ENCODE results near the gene SUMO2. TPM values are rescaled to one million over a fixed set of nuclear protein-coding genes. Genes with fewer than 3 reads are reported as not detected.
"Not testable (repeated sequence)": the region's sequence is repeated elsewhere in the genome, so short reads cannot be mapped to it uniquely, and the experiment has no call there.

SUMO2 gene
- total and polyA plus RNA-seq, 7 experiments from 2014 or later: 173 to 494 (median 247) TPM

- no peaks in the 10 kb centered on the region for H3K27me3 ChIP-seq (ENCODE audit: control insufficient read depth in 2 of 2, insufficient read depth in 2 of 2, low read length in 2 of 2)
- Mint-ChIP-seq H3K4me3 (no peak overlapping the region), H3K9me3 (no peaks in the 10 kb centered on the region), H3K4me1 (peaks cover 6 to 30% (median 11%) of the 10 kb centered on the region in 7 donors), H3K27ac (peak overlapping the region in 6 of 9 donors; percentile 14 to 51 (median 32)), H3K27me3 (no peaks in the 10 kb centered on the region), H3K36me3 (peaks cover 0 to 12% (median 0%) of the 10 kb centered on the region in 5 donors)
- ChIA-PET POLR2A (interaction anchor here (1.2 kb wide), 1 partner anchor 126 kb away, joined by 3 read pairs; no protein-coding TSS in a partner anchor), CTCF (interaction anchor here (1.2 kb wide), 1 partner anchor 36 kb away, joined by 4 read pairs; no protein-coding TSS in a partner anchor)
- no peak overlapping the region for H3K4me3 ChIP-seq (ENCODE audit: low read length)
- no peak for DNase-seq
- intact Hi-C loops (cut with micrococcal nuclease): no loop called here
- H3K9me3 ChIP-seq (ENCODE audit: control insufficient read depth in 2 of 3, low read length in 3 of 3): no peaks in the 10 kb centered on the region
- no peak for ATAC-seq
- H3K27ac ChIP-seq (ENCODE audit: low read depth, low read length): no peak overlapping the region
- peaks cover 0 to 3% (median 0%) of the 10 kb centered on the region in 3 experiments for H3K36me3 ChIP-seq (ENCODE audit: control insufficient read depth in 2 of 3, insufficient read depth in 3 of 3, low read length in 3 of 3)
- H3K4me1 ChIP-seq (ENCODE audit: control insufficient read depth in 2 of 2, insufficient read depth in 2 of 2, low read length in 2 of 2): peaks cover 4 to 6% of the 10 kb centered on the region in 2 donors
These were observed 46.8 kb downstream of the SUMO2 start for GRCh38 chr17:75135946-75136345.

DNA sequence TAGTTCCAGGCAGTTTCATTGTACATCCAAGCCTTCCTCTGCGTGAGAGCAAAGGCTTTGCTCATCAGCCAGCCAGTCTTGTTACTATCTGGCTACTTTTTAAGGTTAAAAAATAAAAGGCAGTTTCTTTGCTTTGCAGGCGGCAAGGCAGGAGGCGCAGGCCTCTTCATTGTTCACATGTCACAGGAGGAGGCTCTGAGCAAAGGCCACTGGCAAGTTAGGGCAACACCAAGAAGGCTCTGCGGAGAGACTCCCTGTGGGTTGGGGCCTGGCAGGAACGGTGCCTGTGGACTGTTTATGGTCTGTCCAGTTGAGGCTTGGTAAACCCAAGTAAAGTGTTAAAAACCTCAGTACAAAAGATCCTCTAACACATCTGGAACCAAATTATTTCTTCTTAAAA, 47.3 kb downstream of the SUMO2 start:
- no peak overlapping the region for H3K4me3 ChIP-seq (ENCODE audit: low read length)
- Mint-ChIP-seq H3K4me1 (peaks cover 5 to 29% (median 11%) of the 10 kb centered on the region in 7 donors), H3K4me3 (no peak overlapping the region), H3K27me3 (no peaks in the 10 kb centered on the region), H3K27ac (peak overlapping the region in 5 of 9 donors; percentile 14 to 51 (median 33)), H3K36me3 (peaks cover 0 to 9% (median 0%) of the 10 kb centered on the region in 5 donors), H3K9me3 (no peaks in the 10 kb centered on the region)
- no peaks in the 10 kb centered on the region for H3K9me3 ChIP-seq (ENCODE audit: control insufficient read depth in 2 of 3, low read length in 3 of 3)
- H3K27ac ChIP-seq (ENCODE audit: low read depth, low read length): no peak overlapping the region
- H3K36me3 ChIP-seq (ENCODE audit: control insufficient read depth in 2 of 3, insufficient read depth in 3 of 3, low read length in 3 of 3): peaks cover 0 to 3% (median 0%) of the 10 kb centered on the region in 3 experiments
- ChIA-PET CTCF (interaction anchor here (0.6 kb wide), 1 partner anchor 93 kb away, joined by 3 read pairs; no protein-coding TSS in a partner anchor), POLR2A (no interaction called here)
- no peaks in the 10 kb centered on the region for H3K27me3 ChIP-seq (ENCODE audit: control insufficient read depth in 2 of 2, insufficient read depth in 2 of 2, low read length in 2 of 2)
- peaks cover 3 to 5% of the 10 kb centered on the region in 2 donors for H3K4me1 ChIP-seq (ENCODE audit: control insufficient read depth in 2 of 2, insufficient read depth in 2 of 2, low read length in 2 of 2)
- intact Hi-C loops (cut with micrococcal nuclease): no loop called here
- no peak for ATAC-seq
- no peak for DNase-seq

- not testable (repeated sequence) for H3K4me3 Mint-ChIP-seq
These were observed 49.0 kb downstream of the SUMO2 start for GRCh38 chr17:75133607-75134347.

DNA sequence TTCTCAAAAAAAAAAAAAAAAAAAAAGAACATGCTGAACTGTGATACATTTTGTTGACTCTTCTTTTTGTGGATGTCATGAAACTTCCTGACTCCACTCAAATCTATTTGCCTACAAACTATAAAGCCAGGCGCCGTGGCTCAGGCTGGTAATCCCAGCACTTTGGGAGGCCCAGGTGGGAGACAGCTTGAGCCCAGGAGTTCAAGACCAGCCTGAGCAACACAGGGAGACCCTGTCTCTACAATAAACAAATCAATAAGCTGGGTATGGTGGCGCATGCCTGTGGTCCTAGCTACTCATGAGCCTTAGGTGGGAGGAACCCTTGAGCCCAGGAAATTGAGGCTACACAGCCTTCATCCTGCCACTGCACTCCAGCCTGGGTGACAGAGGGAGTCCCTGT, 49.8 kb downstream of the SUMO2 start:
- no peak for DNase-seq
- Mint-ChIP-seq H3K36me3 (peaks cover 0 to 7% (median 0%) of the 10 kb centered on the region in 5 donors), H3K27me3 (no peaks in the 10 kb centered on the region), H3K4me1 (peaks cover 6 to 26% (median 10%) of the 10 kb centered on the region in 7 donors), H3K27ac (peak overlapping the region in 3 of 9 donors; percentile 60 to 75 (median 72)), H3K9me3 (no peaks in the 10 kb centered on the region), H3K4me3 (peak overlapping the region in 3 of 10 donors; percentile 77 to 88 (median 81))
- peaks cover 0 to 14% (median 0%) of the 10 kb centered on the region in 3 experiments for H3K36me3 ChIP-seq (ENCODE audit: control insufficient read depth in 2 of 3, insufficient read depth in 3 of 3, low read length in 3 of 3)
- H3K9me3 ChIP-seq (ENCODE audit: control insufficient read depth in 2 of 3, low read length in 3 of 3): no peaks in the 10 kb centered on the region
- intact Hi-C loops (cut with micrococcal nuclease): loop anchor here (5.0 kb wide), 2 partner anchors 39 to 49 kb away; partner anchors contain the start of gene SUMO2 (in 1 of the 2)
- ChIA-PET POLR2A (interaction anchor here (1.0 kb wide), 1 partner anchor 18 kb away, joined by 6 read pairs; no protein-coding TSS in a partner anchor), CTCF (interaction anchor here (0.5 to 3.7 kb wide), 4 partner anchors 19 to 706 kb away, joined by 4 to 41 read pairs (median 5); no protein-coding TSS in a partner anchor)
- peaks cover 5 to 7% of the 10 kb centered on the region in 2 donors for H3K4me1 ChIP-seq (ENCODE audit: control insufficient read depth in 2 of 2, insufficient read depth in 2 of 2, low read length in 2 of 2)
- no peak overlapping the region for H3K27ac ChIP-seq (ENCODE audit: low read depth, low read length)
- no peaks in the 10 kb centered on the region for H3K27me3 ChIP-seq (ENCODE audit: control insufficient read depth in 2 of 2, insufficient read depth in 2 of 2, low read length in 2 of 2)
- ATAC-seq: no peak
- H3K4me3 ChIP-seq (ENCODE audit: low read length): no peak overlapping the region

More at GRCh38 chr17:75133607-75134347, 49.0 kb downstream of the SUMO2 start:
- POLR2A ChIA-PET: interaction anchor here (0.7 kb wide), 1 partner anchor 37 kb away, joined by 3 read pairs; no protein-coding TSS in a partner anchor
- not testable (repeated sequence) for H3K4me3 ChIP-seq (ENCODE audit: low read length); H3K9me3 Mint-ChIP-seq; H3K9me3 ChIP-seq (ENCODE audit: control insufficient read depth in 2 of 3, low read length in 3 of 3); H3K27me3 Mint-ChIP-seq; DNase-seq; H3K27ac ChIP-seq (ENCODE audit: low read depth, low read length); ATAC-seq; H3K27me3 ChIP-seq (ENCODE audit: control insufficient read depth in 2 of 2, insufficient read depth in 2 of 2, low read length in 2 of 2); H3K4me1 ChIP-seq (ENCODE audit: control insufficient read depth in 2 of 2, insufficient read depth in 2 of 2, low read length in 2 of 2); H3K36me3 Mint-ChIP-seq
- H3K36me3 ChIP-seq (ENCODE audit: control insufficient read depth in 2 of 3, insufficient read depth in 3 of 3, low read length in 3 of 3): peaks cover 0 to 14% (median 0%) of the 10 kb centered on the region in 3 experiments
- Mint-ChIP-seq H3K27ac (peak overlapping the region in 6 of 9 donors; percentile 39 to 74 (median 52)), H3K4me1 (peaks cover 6 to 26% (median 10%) of the 10 kb centered on the region in 7 donors)
- CTCF ChIA-PET: interaction anchor here (0.5 kb wide), 1 partner anchor 705 kb away, joined by 4 read pairs; no protein-coding TSS in a partner anchor
- intact Hi-C loops (cut with micrococcal nuclease): loop anchor here (5.0 kb wide), 2 partner anchors 39 to 49 kb away; partner anchors contain the start of gene SUMO2 (in 1 of the 2)

GRCh38 chr17:75132018-75133000, 50.5 kb downstream of the SUMO2 start:
- CTCF ChIA-PET: interaction anchor here (0.6 to 3.7 kb wide), 9 partner anchors 15 to 171 kb away, joined by 3 to 41 read pairs (median 5); no protein-coding TSS in a partner anchor
- intact Hi-C loops (cut with micrococcal nuclease): loop anchor here (5.0 kb wide), 2 partner anchors 40 to 50 kb away; partner anchors contain the start of gene SUMO2 (in 1 of the 2)

More at GRCh38 chr17:75132018-75133000, 50.5 kb downstream of the SUMO2 start:
- H3K27ac ChIP-seq (ENCODE audit: low read depth, low read length): peak overlapping the region; percentile 84
- H3K36me3 Mint-ChIP-seq; H3K9me3 Mint-ChIP-seq; H3K4me1 ChIP-seq (ENCODE audit: control insufficient read depth in 2 of 2, insufficient read depth in 2 of 2, low read length in 2 of 2); H3K27me3 ChIP-seq (ENCODE audit: control insufficient read depth in 2 of 2, insufficient read depth in 2 of 2, low read length in 2 of 2); ATAC-seq; H3K9me3 ChIP-seq (ENCODE audit: control insufficient read depth in 2 of 3, low read length in 3 of 3); DNase-seq; H3K27me3 Mint-ChIP-seq: not testable (repeated sequence)
- H3K27ac Mint-ChIP-seq: peak overlapping the region; percentile 71 to 93 (median 78)
- POLR2A ChIA-PET: interaction anchor here (0.7 to 2.4 kb wide), 8 partner anchors 8 to 198 kb away, joined by 3 to 14 read pairs (median 4); no protein-coding TSS in a partner anchor
- peak overlapping the region; percentile 70 to 90 (median 86) for H3K4me3 Mint-ChIP-seq
- peak overlapping the region; percentile 71 for H3K4me3 ChIP-seq (ENCODE audit: low read length)
- peaks cover 0 to 14% (median 0%) of the 10 kb centered on the region in 3 experiments for H3K36me3 ChIP-seq (ENCODE audit: control insufficient read depth in 2 of 3, insufficient read depth in 3 of 3, low read length in 3 of 3)
- H3K4me1 Mint-ChIP-seq: peaks cover 6 to 26% (median 10%) of the 10 kb centered on the region in 7 donors

All from naive thymus-derived CD4-positive, alpha-beta T cell (primary cell).